ENCODE results near the gene TYK2.

- TF ChIP-seq, protein P1, sequence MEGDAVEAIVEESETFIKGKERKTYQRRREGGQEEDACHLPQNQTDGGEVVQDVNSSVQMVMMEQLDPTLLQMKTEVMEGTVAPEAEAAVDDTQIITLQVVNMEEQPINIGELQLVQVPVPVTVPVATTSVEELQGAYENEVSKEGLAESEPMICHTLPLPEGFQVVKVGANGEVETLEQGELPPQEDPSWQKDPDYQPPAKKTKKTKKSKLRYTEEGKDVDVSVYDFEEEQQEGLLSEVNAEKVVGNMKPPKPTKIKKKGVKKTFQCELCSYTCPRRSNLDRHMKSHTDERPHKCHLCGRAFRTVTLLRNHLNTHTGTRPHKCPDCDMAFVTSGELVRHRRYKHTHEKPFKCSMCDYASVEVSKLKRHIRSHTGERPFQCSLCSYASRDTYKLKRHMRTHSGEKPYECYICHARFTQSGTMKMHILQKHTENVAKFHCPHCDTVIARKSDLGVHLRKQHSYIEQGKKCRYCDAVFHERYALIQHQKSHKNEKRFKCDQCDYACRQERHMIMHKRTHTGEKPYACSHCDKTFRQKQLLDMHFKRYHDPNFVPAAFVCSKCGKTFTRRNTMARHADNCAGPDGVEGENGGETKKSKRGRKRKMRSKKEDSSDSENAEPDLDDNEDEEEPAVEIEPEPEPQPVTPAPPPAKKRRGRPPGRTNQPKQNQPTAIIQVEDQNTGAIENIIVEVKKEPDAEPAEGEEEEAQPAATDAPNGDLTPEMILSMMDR (IDR thresholded peaks at IDR 0.05; ENCODE audit: poor library complexity), result no peak
- TF ChIP-seq EZH2 (IDR thresholded peaks at IDR 0.05; ENCODE audit: borderline replicate concordance), result no peak
These were observed 476 bp downstream of the TYK2 start for GRCh38 chr19:10379880-10380312.

All from hepatocyte (in vitro differentiated cells).